NT2/D1 (cell line): ENCODE results near the gene RNASEH2A.

Experiments
- DNase-seq: peaks from one replicate; pipeline ENCODE4 v3.0.0-alpha.2; 2011; ENCODE audit warnings: low read depth, low spot score
- H3K27me3 ChIP-seq: 2 replicates; pipeline ENCODE4 v1.6.0; 2011; ENCODE audit warnings: mild to moderate bottlenecking; ENCODE audit not compliant: insufficient read length, insufficient read depth
- H3K36me3 ChIP-seq: 2 replicates; pipeline ENCODE4 v1.6.1; 2011; ENCODE audit warnings: mild to moderate bottlenecking, low read length, mixed read lengths; ENCODE audit not compliant: insufficient read depth, insufficient read length
- H3K4me1 ChIP-seq: 2 replicates; pipeline ENCODE4 v1.5.1; 2011; ENCODE audit not compliant: insufficient read depth, insufficient read length
- H3K4me3 ChIP-seq: 2 replicates; pipeline ENCODE4 v1.5.1; 2011; ENCODE audit warnings: low read depth; ENCODE audit not compliant: insufficient read length
- H3K9ac ChIP-seq: 2 replicates; pipeline ENCODE4 v1.6.0; 2011; ENCODE audit warnings: low read depth; ENCODE audit not compliant: insufficient read length
- H3K9me3 ChIP-seq: 2 replicates; pipeline ENCODE4 v1.5.1; 2011; ENCODE audit warnings: mild to moderate bottlenecking, low read length; ENCODE audit not compliant: insufficient read depth
- SUZ12 ChIP-seq: IDR thresholded peaks from 2 replicates; pipeline ENCODE4 v1.6.1; 2011; ENCODE audit not compliant: insufficient read length, insufficient read depth; ENCODE audit errors: extremely low read depth
- YY1 ChIP-seq: IDR thresholded peaks from 2 replicates; pipeline ENCODE4 v1.6.1; 2011; ENCODE audit not compliant: insufficient read length, insufficient read depth
- ZNF274 ChIP-seq: IDR thresholded peaks from 2 replicates; pipeline ENCODE4 v1.6.1; 2011; ENCODE audit warnings: mild to moderate bottlenecking, low read depth, low read length

Gene RNASEH2A

DNA sequence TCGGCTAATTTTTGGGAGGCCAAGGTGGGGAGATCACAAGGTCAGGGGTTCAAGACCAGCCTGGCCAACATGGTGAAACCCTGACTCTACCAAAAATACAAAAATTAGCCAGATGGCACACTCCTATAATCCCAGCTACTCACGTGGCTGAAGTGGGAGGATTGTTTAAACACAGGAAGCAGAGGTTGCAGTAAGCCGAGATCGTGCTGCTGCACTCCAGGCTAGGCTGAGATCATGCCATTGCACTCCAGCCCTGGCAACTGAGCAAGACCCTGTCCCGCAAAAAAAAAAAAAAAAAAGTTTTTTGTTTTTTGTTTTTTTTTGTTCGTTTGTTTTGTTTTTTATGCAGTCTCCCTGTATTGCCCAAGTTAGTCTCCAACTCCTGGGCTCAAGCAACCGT, 53.2 kb downstream of the RNASEH2A start:
- peaks cover 25% of the 10 kb centered on the region for H3K27me3 ChIP-seq
- no peaks in the 10 kb centered on the region for H3K36me3 ChIP-seq
- H3K9ac ChIP-seq, result no peak overlapping the region
- H3K4me3 ChIP-seq, result no peak overlapping the region
- no peaks in the 10 kb centered on the region for H3K9me3 ChIP-seq
- TF ChIP-seq SUZ12 (no peak), ZNF274 (no peak), YY1 (no peak)
- DNase-seq, result no peak
- no peaks in the 10 kb centered on the region for H3K4me1 ChIP-seq
